GM12891 (cell line): ENCODE results near the gene INSR.
"Not testable (repeated sequence)": the region's sequence is repeated elsewhere in the genome, so short reads cannot be mapped to it uniquely, and the experiment has no call there.

Source experiments
- DNase-seq: peaks from one replicate; pipeline ENCODE4 v3.0.0; 2011; ENCODE audit warnings: low spot score; ENCODE audit not compliant: insufficient read length
- FAIRE-seq: peaks from 2 replicates; lab custom pipeline; 2011; peaks lifted over from hg19 to GRCh38; lab: Jason Lieb, UNC
- PAX5 ChIP-seq: IDR thresholded peaks from 2 replicates; pipeline ENCODE4 v1.6.1; 2011; ENCODE audit warnings: low read length, moderate library complexity, mild to moderate bottlenecking; ENCODE audit not compliant: insufficient read depth, severe bottlenecking
- POLR2A ChIP-seq: IDR thresholded peaks from 2 replicates; pipeline ENCODE4 v1.6.1; 2011; ENCODE audit warnings: low read depth, low read length, control low read depth
- POLR2AphosphoS5 ChIP-seq: IDR thresholded peaks from 2 replicates; pipeline ENCODE4 v1.6.1; 2011; ENCODE audit warnings: low read depth, low read length, control low read depth
- POU2F2 ChIP-seq: IDR thresholded peaks from 2 replicates; pipeline ENCODE4 v1.6.1; 2011; ENCODE audit warnings: low read depth, mild to moderate bottlenecking, control low read depth, low read length, moderate library complexity
- SPI1 ChIP-seq: IDR thresholded peaks from 2 replicates; pipeline ENCODE4 v1.6.1; 2011; ENCODE audit warnings: low read depth, low read length, control low read depth
- TAF1 ChIP-seq: IDR thresholded peaks from 2 replicates; pipeline ENCODE4 v1.6.1; 2011; ENCODE audit warnings: low read depth, low read length, control low read depth

INSR gene

GRCh38 chr19:7213628-7214323 lies 80.4 kb downstream of the INSR start:
- FAIRE-seq, result peak; percentile 76
- TF ChIP-seq POLR2A, result no peak
- DNase-seq, result no peak

GRCh38 chr19:7211191-7211951 lies 82.8 kb downstream of the INSR start:
- TF ChIP-seq POLR2AphosphoS5 (no peak), TAF1 (no peak), POLR2A (no peak), PAX5 (no peak), POU2F2 (no peak), SPI1 (no peak)

GRCh38 chr19:7210359-7210758 lies 83.9 kb downstream of the INSR start:
- no peak for FAIRE-seq
- no peak for DNase-seq
- no peak for TF ChIP-seq POU2F2
- TF ChIP-seq PAX5, result no peak
- TF ChIP-seq SPI1, result no peak
- no peak for TF ChIP-seq POLR2A
- no peak for TF ChIP-seq TAF1
- TF ChIP-seq POLR2AphosphoS5, result no peak

More at GRCh38 chr19:7211191-7211951, 82.8 kb downstream of the INSR start:
- FAIRE-seq (no peak), DNase-seq (no peak)

GRCh38 chr19:7209597-7210325 lies 84.5 kb downstream of the INSR start:
- FAIRE-seq, DNase-seq: not testable (repeated sequence)

GRCh38 chr19:7209036-7209435 lies 85.2 kb downstream of the INSR start:
- not testable (repeated sequence) for DNase-seq
- peak; percentile 59 for FAIRE-seq

- DNase-seq, result no peak
- no peak for TF ChIP-seq TAF1
- TF ChIP-seq POLR2A, result no peak
- TF ChIP-seq POU2F2, result no peak
- TF ChIP-seq SPI1, result no peak
- no peak for TF ChIP-seq PAX5
- TF ChIP-seq POLR2AphosphoS5, result no peak
- FAIRE-seq, result no peak
Observed at GRCh38 chr19:7203332-7203731, 90.9 kb downstream of the INSR start.

GRCh38 chr19:7202888-7203287 lies 91.3 kb downstream of the INSR start:
- no peak for TF ChIP-seq TAF1
- no peak for TF ChIP-seq POLR2A
- no peak for TF ChIP-seq PAX5
- no peak for TF ChIP-seq POLR2AphosphoS5
- TF ChIP-seq SPI1, result no peak
- TF ChIP-seq POU2F2, result no peak
- DNase-seq, result no peak
- FAIRE-seq, result no peak

GRCh38 chr19:7200736-7201135 lies 93.5 kb downstream of the INSR start:
- FAIRE-seq (no peak), DNase-seq (no peak)
- no peak for TF ChIP-seq POLR2AphosphoS5
- TF ChIP-seq POU2F2, result no peak
- no peak for TF ChIP-seq SPI1
- no peak for TF ChIP-seq PAX5
- no peak for TF ChIP-seq TAF1
- no peak for TF ChIP-seq POLR2A

GRCh38 chr19:7199613-7200533 lies 94.3 kb downstream of the INSR start:
- FAIRE-seq (peak; percentile 43), DNase-seq (no peak)

More at GRCh38 chr19:7199613-7200533, 94.3 kb downstream of the INSR start:
- no peak for TF ChIP-seq POLR2A
- TF ChIP-seq TAF1, result no peak
- no peak for TF ChIP-seq POU2F2
- TF ChIP-seq POLR2AphosphoS5, result no peak
- no peak for TF ChIP-seq SPI1
- no peak for TF ChIP-seq PAX5
